Stimulated activated CD8-positive, alpha-beta memory T cell treated with anti-CD3 and anti-CD28 coated beads, Interleukin-12 subunit alpha, Interleukin-12 subunit beta, amount 100 ng/mL, for 4 hours (primary cell): ENCODE measurements around the gene ICE1.
"Not testable (repeated sequence)": the region's sequence is repeated elsewhere in the genome, so short reads cannot be mapped to it uniquely, and the experiment has no call there.

Experiments
- DNase-seq: peaks from one replicate; pipeline ENCODE4 v3.0.0-alpha.2; 2020; ENCODE audit warnings: low read depth

Gene ICE1, protein sequence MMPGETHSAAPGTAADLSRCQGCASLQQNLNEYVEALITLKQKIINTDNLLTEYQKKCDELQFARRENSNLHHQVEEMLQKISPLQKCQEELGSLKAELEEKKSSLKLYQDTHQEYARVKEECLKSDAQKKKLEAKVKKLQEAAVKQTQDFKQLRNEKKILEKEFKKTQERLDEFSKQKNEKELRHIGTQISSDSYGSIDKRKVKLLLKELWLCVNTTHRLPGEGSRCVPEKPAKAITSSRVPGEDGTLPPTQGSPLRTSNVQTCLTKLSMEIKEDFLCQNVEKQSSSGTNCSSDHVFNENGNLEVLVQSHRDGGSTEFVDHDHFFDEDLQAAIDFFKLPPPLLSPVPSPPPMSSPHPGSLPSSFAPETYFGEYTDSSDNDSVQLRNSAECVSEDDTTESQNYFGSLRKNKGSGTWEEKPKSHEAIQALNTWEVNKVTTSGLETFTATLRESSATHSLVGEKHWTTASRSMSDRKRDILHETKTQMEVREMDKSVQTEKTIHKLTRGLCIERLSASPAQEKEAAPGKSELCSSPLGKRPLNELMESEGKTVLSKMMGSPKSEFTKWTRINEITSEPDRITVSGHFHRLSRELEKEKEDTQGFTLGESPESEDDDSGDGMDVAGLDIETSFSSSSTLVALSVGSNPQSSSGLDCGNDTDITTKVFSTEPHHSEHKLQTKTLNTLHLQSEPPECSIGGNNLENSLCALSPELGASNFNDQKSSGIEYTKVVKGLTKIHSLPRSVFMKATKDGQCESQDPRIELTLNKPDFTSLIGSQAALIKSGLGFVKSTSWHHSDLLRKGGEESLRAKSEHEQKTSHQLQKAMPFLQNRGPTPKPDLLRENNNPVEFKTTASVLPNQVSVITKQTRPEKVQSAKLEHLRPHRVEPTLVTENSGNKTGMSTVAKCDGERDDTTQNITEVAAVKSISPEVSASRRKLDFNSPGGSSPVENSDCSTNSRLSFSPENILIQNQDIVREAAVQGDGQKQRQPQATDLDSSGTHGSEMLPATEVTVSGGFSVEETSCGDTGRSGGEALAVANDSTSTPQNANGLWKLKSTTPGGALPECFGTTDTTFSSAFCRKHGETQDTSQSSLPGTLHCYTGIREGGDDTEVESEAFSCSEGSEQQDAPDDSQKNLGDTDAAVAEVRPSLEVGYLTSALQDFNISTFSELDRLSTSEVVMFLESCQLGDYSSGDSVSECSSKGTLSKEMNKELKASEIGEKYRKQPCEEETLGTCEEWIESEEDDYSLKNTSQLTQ (N-terminal part only)

GRCh38 chr5:5421961-5422818 is at the start of gene ICE1:
Gene ICE1 (plus strand): TSS chr5:5422677. CDS start chr5:5422916, 239 bp downstream.
- DNase-seq, result peak; percentile 88

- DNase-seq, result no peak
Measured at GRCh38 chr5:5372930-5373329, 49.5 kb upstream of the ICE1 start.

DNA sequence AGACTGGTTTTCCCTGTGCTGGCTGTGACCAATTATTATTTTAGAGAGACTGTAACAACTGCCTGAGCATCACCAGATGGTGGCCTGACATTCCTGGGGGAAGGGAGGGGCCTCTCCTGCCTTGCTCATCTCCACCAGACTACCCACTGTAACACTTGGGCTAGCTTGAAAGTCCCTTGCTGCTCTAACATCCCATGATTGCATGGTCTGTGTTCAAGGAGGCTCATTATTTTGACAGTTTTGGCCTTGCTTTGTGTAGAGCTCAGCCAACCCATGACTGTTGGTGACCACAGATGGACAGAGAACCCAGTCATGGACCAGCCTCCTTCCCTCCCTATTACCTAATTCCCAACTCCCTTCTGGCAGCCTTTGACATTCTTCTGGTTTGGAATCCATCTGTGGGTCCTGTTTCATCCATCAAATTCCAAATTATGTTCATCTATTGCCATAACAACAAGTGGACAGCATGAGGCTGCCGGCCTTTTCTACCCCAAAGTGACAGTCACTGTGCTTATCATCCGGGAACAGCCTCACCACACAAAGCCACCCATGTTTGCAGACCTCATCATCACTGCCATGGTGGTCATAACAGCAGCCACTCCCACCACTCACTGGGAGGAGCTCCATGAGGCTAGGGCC is 49.0 kb upstream of the ICE1 start:
- DNase-seq, result no peak

GRCh38 chr5:5374009-5374715 is 48.3 kb upstream of the ICE1 start:
- no peak for DNase-seq

DNA sequence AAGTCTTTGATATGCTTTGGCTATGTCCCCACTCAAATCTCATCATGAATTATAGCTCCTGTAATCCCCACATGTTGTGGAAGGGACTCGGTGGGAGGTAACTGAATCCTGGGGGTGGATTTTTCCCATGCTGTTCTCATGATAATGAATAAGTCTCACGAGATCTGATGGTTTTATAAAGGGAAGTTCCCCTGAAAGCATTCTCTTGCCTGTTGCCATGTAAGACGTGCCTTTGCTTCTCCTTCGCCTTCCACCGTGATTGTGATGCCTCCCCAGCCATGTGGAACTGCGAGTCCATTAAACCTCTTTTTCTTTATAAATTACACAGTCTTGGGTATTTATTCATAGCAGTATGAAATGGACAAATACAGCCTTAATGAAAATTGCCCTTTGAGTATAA is 44.7 kb upstream of the ICE1 start:
- no peak for DNase-seq

- DNase-seq, result no peak
Measured at GRCh38 chr5:5378531-5378930, 43.9 kb upstream of the ICE1 start.

DNA sequence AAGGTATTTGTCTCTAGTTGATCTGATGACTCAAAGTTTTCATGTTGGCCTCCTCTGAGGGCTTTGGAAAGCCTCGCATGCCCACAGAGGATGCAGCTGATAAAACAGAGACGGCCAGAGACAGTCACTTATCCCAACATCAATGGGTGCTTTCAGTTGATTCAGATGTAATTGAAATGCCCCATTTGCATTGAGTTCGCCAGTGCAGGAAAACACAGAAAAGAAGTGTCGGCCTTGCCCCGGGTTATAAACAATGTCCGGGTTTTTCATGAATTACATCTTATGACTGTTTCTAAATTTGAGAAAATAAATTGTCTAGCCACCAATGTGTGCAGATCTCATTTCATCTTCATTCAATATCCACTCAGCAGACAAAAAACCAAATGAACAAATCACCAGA is 42.2 kb upstream of the ICE1 start:
- DNase-seq, result no peak

- DNase-seq, result no peak
Measured at GRCh38 chr5:5381310-5381913, 41.1 kb upstream of the ICE1 start.

DNA sequence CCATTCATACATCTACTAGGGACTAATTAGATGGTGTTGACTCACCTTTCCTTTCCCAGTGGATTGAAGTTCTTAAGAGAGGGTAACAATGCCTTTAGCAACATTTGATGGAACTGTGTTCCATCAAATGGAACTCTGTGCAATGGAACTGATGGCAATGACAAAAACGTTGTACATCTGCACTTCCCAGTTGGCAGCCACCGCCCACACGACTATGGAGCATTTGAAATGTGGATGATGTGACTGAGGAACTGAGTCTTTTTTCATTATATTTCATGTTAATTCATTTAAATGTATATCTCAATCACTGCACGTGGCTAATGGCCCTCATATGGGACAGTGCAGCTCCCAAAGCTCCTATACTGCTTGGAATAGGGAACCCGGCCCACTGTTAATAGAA is 39.0 kb upstream of the ICE1 start:
- no peak for DNase-seq

DNA sequence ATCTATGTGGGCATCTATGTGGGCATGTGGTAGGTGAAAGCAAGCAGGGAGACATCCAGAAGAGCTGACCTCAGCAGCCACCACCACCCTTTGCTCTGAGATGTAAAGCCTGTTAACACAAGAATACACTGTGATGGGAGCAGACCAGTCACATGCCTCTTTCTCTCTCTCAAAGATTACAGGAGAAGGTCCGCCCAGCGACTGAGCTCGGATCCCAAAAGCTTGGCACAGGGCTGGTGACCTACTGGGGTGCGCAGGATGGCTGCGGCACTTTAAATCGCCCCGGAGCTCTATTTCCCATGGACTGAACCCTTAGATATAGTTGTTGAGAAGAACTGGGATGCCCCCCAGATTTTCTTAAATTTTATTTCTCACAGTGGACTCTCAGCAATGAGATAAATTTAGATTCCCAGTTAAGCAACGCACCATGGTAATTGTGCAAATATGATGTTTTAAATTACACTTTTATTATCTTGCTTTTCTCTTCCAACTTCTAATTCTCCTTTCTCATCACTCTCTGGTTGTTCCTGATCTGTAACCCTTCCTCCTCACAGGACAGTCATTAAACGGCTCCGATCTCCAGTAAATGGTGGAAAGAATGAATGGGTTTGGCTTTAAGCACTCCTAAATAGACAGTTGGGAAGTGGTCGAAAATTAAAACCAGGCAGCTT is 37.7 kb upstream of the ICE1 start:
- no peak for DNase-seq

DNA sequence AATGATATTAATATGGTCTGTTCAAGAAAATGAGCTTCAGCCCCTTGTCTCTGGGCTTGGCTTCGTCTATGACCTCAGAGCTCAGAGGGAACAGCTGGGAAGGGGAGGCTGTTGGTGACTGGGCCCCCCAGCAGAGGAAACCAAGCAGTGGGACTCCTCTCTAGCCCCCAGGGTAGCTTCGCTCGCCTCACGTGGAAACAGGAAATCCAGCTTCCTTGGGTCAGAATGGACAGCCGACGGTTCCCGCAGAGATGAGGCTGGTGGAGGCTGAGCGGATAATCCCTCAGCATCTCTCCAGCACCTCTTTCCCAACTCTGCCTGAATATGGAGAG is 37.2 kb upstream of the ICE1 start:
- no peak for DNase-seq

- no peak for DNase-seq
Measured at GRCh38 chr5:5386329-5386728, 36.1 kb upstream of the ICE1 start.

DNA sequence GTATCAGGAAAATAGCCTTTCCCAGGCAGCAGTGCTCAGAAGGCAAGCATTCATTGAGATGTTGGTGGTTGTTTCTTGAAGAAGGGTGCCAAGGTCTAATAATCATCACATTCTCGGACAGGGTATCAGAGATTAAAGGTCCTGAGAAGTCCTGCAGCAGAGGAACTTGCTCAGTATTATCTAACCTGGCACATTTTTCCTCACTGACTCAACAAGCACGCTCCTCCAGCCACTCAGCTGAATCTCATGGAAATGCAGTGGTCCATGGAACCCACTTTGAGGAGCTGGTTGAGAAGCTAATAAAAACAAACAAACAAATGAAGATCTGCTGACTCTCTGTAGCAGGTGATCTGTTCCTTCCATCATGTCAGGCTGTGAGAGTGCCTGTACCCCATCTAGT is 35.3 kb upstream of the ICE1 start:
- no peak for DNase-seq

- DNase-seq, result no peak
Measured at GRCh38 chr5:5387777-5388176, 34.7 kb upstream of the ICE1 start.

DNA sequence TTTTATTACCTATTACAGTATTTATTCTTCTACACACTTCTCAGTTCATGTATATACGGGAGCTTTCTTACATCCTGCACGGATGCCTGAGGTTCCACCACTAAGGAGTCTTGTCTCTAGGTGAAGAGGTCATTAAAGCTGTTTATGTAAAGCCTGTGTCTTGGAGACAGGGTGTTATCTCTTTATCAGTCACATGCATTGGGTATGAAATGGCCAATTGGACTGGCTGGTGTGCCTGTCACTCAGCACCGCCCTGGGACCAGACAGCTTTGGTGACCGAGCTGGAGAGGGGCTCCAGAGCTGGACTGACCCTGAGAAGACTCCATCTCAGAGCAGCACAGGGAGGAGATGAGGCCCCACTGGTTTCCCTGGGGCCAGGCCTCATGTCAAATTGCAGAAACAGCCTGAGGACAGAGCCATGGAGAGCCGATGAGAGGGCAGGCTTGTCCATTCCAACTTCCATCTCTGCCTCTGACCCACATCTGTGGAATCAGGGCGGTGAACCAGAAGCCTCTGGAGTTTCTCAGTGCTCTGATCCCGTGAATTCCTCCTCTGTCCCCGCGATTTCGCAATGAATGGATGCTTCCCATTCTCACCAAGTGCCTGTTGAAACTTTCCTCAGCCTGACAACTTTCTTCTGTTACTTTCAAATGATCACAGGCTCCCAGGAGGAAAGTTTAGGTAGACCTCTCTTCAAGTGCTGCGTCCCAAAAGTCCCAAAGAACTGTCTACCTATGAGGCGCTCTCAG is 32.2 kb upstream of the ICE1 start:
- not testable (repeated sequence) for DNase-seq

- DNase-seq, result not testable (repeated sequence)
Measured at GRCh38 chr5:5392504-5392903, 30.0 kb upstream of the ICE1 start.

DNA sequence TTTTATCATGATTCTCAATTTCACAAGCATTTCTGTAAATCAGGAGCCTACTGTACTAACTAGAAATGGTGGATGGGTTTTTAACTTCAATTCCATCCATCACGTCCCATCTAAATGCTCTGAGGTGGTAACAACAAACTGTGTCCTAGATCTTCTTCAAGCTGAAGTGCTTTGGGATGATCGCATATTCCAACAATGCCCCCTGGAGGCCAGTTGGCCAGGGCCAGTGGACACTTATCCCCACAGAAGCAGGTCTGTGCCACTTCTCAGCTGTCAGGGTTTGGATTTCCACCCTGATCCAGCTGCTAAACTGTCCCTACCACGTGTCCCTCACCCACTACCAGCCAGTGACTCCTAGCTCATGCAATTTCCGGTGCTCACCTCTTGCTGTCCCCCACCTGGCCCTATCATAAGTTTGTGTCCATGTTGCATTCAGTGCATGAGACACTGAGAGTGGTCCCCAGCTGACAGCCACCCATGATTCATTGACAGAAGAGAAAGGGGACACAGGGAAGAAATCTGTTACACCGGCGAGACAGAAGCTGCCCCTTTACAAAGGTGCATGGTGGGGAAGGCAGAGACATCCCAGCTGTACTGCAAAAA is 28.0 kb upstream of the ICE1 start:
- DNase-seq, result not testable (repeated sequence)

DNA sequence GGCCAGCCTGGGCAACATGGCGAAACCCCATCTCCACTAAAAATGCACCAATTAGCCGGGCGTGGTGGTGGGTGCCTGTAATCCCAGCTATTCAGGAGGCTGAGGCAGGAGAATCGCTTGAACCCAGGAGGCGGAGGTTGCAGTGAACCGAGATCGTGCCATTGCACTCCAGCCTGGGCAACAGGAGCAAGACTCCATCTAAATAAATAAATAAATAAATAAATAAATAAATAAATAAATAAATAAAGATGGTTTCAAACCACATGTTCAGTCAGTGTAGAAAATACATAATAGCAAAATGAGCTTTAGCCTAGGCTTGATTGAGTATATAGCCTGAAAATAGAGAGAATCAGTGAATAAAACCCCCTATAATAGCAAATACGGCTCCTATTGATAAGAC is 27.4 kb upstream of the ICE1 start:
- not testable (repeated sequence) for DNase-seq
